Measurements from ENCODE around the gene CAMK1.
"Not testable (repeated sequence)": the region's sequence is repeated elsewhere in the genome, so short reads cannot be mapped to it uniquely, and the experiment has no call there.

The CAMK1 gene

DNA sequence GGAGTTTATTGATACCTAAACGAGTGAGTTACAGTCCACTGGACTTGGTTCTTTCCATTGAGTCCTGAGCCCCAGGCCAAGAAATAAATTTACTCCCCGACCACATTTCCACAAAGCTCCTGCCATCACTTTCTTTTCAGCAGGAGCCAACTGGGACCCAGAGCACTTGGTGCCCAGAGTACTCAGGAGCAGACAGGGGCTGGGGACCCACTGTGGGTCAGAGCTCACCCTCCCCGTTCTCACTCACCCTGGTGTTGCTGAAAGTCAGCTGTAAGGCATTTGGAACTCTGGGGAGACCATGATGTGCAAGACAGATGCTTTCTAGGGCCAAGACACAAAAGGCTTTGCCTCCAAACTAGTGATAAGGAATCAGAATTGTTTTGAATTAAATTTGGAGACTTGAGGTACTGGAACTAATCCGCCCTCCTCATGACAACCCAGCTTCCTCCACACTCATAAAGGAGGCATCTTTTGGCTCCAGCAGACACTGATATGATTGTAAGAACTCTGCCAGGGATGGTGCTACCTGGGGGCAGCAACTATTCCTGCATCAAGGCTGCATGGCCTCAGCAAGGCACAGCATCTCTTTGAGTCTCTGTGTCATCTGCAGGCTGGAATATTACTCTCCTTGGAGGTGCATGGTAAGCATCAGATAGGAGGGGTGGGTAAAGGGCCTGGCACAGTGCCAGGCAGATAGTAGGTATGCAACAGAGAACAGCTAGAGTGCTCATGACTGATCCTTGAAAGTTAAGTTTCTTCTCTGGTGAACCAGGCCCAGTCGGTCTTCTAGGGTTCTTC, 7.3 kb upstream of the CAMK1 start:
- no peak for DNase-seq (ENCODE audit: low spot score)

DNA sequence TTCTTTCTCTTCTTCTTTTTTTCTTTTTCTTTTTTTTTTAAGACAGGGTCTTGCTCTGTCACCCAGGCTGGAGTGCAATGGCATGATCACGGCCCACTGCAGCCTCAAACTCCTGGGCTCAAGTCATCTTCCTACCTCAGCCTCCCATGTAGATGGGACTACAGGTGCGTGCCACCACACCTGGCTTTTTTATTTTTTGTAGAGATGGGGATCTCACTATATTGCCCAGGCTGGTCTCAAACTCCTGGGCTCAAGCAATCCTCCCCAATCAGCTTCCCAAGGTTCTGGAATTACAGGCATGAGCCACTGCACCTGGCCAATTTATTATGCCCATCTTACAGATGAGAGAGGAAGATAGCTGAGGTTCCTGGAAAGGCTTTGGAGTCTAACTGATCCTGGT, 1.3 kb upstream of the CAMK1 start:
- DNase-seq (ENCODE audit: low spot score): not testable (repeated sequence)

DNA sequence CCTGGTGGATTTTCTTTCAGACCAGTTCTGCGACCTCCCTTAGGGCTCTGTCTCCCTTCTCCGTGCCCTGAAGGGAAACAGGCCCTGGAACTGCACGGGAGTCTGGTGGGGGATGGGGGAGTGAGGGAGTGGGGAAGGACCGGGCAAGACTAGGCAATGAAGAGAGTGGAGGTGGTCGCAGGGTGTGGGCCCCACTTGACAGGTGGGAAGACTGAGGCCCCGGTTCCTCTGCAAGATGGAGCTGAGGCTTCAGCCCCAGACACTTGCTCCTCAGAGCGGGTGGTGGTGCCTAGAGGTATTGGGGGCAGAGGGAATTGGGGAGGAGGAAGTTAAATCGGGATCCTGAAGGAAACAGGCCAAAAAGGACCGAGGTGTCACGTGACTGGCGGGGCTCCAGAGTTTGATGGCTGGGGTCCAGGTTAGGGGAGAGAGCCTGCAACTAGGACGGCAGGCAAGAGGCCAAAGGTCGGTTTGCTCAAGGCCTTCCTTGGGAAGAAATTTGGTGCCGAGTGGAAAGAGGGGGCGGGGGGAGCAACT, 597 bp upstream of the CAMK1 start:
- DNase-seq (ENCODE audit: low spot score): no peak

DNA sequence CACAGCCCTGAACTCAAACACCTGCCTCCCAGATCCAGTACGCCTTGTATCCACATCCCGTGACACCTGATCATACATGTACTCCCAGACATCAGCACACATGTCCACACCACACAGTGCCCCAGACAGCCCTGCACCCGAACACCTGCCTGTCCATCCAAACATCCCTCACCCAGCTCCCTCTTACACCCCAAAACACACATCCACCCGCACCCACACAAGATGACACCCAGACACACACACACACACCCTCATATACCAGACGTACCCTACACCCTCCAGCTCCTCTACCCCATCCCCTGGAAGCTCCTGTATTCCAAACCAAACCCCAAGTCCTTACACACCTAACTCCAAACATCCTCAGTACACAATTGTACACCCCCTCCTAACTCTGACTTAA, 735 bp downstream of the CAMK1 start:
- DNase-seq (ENCODE audit: low spot score): no peak

GRCh38 chr3:9768141-9768775, 1.5 kb downstream of the CAMK1 start:
- DNase-seq (ENCODE audit: low spot score): no peak

- no peak for DNase-seq (ENCODE audit: low spot score)
Measured at GRCh38 chr3:9767418-9767817, 2.3 kb downstream of the CAMK1 start.

- no peak for DNase-seq (ENCODE audit: low spot score)
Measured at GRCh38 chr3:9765865-9766264, 3.9 kb downstream of the CAMK1 start.

DNA sequence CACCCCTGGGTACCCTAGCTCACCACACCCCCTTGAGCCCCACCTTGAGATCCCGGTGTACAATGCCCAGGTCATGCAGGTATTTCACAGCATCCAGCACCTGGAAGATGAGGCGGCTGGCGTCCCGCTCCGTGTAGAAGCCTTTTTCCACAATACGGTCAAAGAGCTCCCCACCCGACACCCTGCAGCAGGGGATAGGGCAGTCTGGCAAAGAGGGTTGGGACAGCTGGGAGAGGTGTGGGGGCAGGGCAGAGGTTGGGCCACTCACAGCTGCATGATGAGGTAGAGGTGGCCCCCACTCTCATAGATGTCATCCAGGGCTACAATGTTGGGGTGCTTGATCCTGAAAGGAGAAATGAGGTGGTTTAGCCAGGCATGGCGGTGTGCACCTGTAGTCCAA, 6.9 kb downstream of the CAMK1 start:
- DNase-seq (ENCODE audit: low spot score): no peak

DNA sequence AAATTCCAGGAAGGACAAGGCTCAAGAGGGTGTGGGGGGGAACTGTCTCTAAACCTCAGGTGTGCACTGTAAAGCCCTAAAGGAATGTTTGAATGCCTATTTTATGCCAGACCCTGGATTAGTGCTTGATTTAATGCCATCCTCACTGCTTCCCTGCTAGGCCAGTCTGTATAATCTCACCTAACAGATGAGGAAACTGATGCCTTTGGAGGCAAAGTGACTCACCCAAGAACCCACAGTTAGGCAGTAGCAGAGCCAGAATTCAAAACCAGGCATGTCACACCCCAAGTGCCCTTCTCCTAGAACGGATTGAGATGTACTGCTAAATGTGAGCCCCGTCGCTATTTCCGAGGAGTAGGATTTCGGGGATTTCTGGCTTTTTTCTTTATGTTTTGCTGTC, 7.8 kb downstream of the CAMK1 start:
- DNase-seq (ENCODE audit: low spot score): no peak

DNA sequence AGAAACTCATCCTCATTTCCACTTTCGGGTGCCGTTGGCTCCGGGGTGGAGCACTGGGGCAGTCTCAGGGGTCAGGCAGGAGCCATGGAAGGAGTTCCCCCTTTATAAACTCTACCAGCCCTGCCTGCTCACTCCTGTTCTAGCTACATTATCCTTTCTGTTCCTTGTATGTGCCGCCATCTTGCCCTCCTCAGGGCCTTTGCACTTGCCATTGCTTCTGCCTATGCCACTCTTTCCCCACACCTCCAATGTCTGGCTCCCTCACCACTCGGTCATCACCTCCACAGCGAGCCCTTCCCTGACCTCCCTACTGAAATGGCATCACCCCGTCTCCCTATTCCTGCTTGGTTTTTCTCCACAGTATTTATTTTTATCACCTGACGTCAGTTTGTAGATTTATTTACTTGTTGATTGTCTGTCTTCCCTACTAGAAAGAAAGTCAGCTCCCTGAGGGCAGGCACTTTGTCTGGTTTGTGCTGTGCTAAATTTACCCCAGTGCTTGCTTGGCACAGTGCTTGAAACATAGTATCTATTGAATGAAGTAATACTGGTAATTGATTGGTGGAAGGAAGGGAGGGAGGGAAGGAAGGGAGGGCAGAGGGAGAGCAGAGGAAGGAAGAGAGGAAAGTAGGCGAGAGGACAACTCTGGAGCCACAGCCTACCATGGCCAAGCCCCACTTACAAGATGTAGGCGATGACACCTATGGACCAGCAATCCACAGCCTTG, 8.8 kb downstream of the CAMK1 start:
- DNase-seq (ENCODE audit: low spot score): no peak

GRCh38 chr3:9757427-9757826, 12.3 kb downstream of the CAMK1 start:
- DNase-seq (ENCODE audit: low spot score): no peak

- no peak for DNase-seq (ENCODE audit: low spot score)
Measured at GRCh38 chr3:9754678-9755077, 15.1 kb downstream of the CAMK1 start.

GRCh38 chr3:9750556-9751411, 19.0 kb downstream of the CAMK1 start:
- DNase-seq (ENCODE audit: low spot score): no peak

GRCh38 chr3:9749645-9750555, 19.8 kb downstream of the CAMK1 start, which contains the start of gene OGG1:
Gene OGG1, plus strand, starts transcription at chr3:9749952. Its CDS starts 335 bp downstream, at chr3:9750287.
- peak; percentile 98 for DNase-seq (ENCODE audit: low spot score)

- DNase-seq (ENCODE audit: low spot score): no peak
Measured at GRCh38 chr3:9749296-9749644, 20.5 kb downstream of the CAMK1 start.

- DNase-seq (ENCODE audit: low spot score): no peak
Measured at GRCh38 chr3:9748031-9748430, 21.7 kb downstream of the CAMK1 start.

DNA sequence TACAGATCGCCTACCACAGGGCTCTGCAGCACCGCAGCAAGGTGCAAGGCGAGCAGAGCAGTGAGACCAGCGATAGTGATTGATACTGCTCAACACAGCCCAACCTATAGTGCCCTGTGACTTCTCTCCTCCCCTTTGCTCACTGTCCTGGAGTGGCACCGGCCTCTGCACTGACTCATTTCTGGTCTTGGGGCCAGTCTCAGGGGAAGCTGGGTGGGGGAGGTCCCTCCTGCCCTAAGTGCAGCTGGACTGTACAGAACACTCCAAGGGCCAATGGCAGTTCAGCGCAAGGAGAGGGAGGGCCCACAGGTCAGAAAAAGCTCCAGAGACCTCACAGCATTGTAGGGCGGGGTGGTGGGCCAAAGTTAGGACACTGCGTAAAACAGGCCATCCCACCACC, 22.5 kb downstream of the CAMK1 start:
- DNase-seq (ENCODE audit: low spot score): no peak

- no peak for DNase-seq (ENCODE audit: low spot score)
Measured at GRCh38 chr3:9746330-9746729, 23.4 kb downstream of the CAMK1 start.

GRCh38 chr3:9745521-9745920, 24.2 kb downstream of the CAMK1 start:
- no peak for DNase-seq (ENCODE audit: low spot score)

DNA sequence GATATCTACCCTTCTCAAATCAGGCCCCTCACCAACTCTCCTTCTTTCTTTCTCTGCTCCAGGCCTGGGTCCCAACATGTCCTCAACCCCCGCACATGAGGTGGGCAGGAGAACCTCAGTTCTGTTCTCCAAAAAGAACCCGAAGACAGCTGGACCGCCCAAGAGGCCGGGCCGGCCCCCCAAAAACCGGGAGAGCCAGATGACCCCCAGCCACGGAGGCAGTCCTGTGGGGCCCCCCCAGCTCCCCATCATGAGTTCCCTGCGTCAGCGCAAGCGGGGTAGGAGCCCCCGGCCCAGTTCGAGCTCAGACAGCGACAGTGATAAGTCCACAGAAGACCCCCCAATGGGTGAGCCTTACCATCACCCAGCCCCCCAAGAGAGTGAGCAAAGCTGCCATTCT, 25.6 kb downstream of the CAMK1 start:
- DNase-seq (ENCODE audit: low spot score): no peak

GRCh38 chr3:9743548-9743947, 26.2 kb downstream of the CAMK1 start:
- no peak for DNase-seq (ENCODE audit: low spot score)
